HUES64 (cell line): ENCODE measurements around the gene UBE4B.

Experiments used
- H3K27ac ChIP-seq: 2 replicates; pipeline ENCODE4 v1.7.0; 2013; ENCODE audit warnings: low read depth, low read length, inconsistent platforms
- H3K27me3 ChIP-seq: 2 replicates; pipeline ENCODE4 v1.6.1; 2013; ENCODE audit warnings: mild to moderate bottlenecking, low read length; ENCODE audit not compliant: insufficient read depth
- H3K36me3 ChIP-seq: 2 replicates; pipeline ENCODE4 v1.6.1; 2013; ENCODE audit warnings: mild to moderate bottlenecking, low read length; ENCODE audit not compliant: insufficient read depth
- H3K4me1 ChIP-seq: 2 replicates; pipeline ENCODE4 v1.6.1; 2013; ENCODE audit warnings: mild to moderate bottlenecking, low read length, moderate library complexity; ENCODE audit not compliant: insufficient read depth
- H3K4me3 ChIP-seq: 2 replicates; pipeline ENCODE4 v1.5.1; 2013; ENCODE audit warnings: mild to moderate bottlenecking, low read length, moderate library complexity
- H3K9ac ChIP-seq: 2 replicates; pipeline ENCODE4 v1.6.1; 2013; ENCODE audit warnings: mild to moderate bottlenecking, low read depth, low read length
- H3K9me3 ChIP-seq: 2 replicates; pipeline ENCODE4 v1.6.1; 2013; ENCODE audit warnings: low read depth, low read length; ENCODE audit not compliant: insufficient read depth
- WGBS: fragments of 150-250, 120-280 bp; methylation state at CpG from one replicate; pipeline ENCODE4 v1.1.7; 2013; ENCODE audit warnings: missing lambda C conversion rate; 5-methylcytosine and 5-hydroxymethylcytosine counted together

UBE4B gene

GRCh38 chr1:10059342-10059718 is 26.6 kb downstream of the UBE4B start:
- 94% methylated on average over 8 of the region's 8 CpGs for WGBS

GRCh38 chr1:10060311-10061100 is 27.7 kb downstream of the UBE4B start:
- no peaks in the 10 kb centered on the region for H3K27me3 ChIP-seq
- no peak overlapping the region for H3K4me3 ChIP-seq
- no peak overlapping the region for H3K27ac ChIP-seq
- H3K9me3 ChIP-seq: no peaks in the 10 kb centered on the region
- peaks cover 10% of the 10 kb centered on the region for H3K4me1 ChIP-seq
- H3K9ac ChIP-seq: no peak overlapping the region
- 92% methylated on average over 7 of the region's 8 CpGs for WGBS
- peaks cover 3% of the 10 kb centered on the region; the same call in 1 of the 2 replicates for H3K36me3 ChIP-seq

More at GRCh38 chr1:10059342-10059718, 26.6 kb downstream of the UBE4B start:
- Histone ChIP-seq H3K36me3 (peaks cover 3% of the 10 kb centered on the region; the same call in 1 of the 2 replicates), H3K27me3 (no peaks in the 10 kb centered on the region), H3K9ac (no peak overlapping the region), H3K27ac (no peak overlapping the region), H3K4me3 (no peak overlapping the region), H3K4me1 (0 out of 2 replicates have a peak, but pooled peaks cover 4% of the 10 kb centered on the region), H3K9me3 (no peaks in the 10 kb centered on the region)

- Histone ChIP-seq H3K27ac (no peak overlapping the region), H3K9me3 (no peaks in the 10 kb centered on the region), H3K27me3 (no peaks in the 10 kb centered on the region), H3K9ac (no peak overlapping the region), H3K36me3 (peaks cover 3% of the 10 kb centered on the region; the same call in 1 of the 2 replicates), H3K4me3 (no peak overlapping the region), H3K4me1 (peaks cover 12% of the 10 kb centered on the region)
- 98% methylated on average over 5 of the region's 5 CpGs for WGBS
These were observed 28.5 kb downstream of the UBE4B start for GRCh38 chr1:10061276-10061675.

GRCh38 chr1:10063878-10064277 is 31.1 kb downstream of the UBE4B start:
- Histone ChIP-seq H3K27me3 (no peaks in the 10 kb centered on the region), H3K27ac (no peak overlapping the region), H3K36me3 (peaks cover 3% of the 10 kb centered on the region; the same call in 1 of the 2 replicates), H3K9ac (no peak overlapping the region), H3K4me1 (peaks cover 12% of the 10 kb centered on the region), H3K4me3 (no peak overlapping the region), H3K9me3 (no peaks in the 10 kb centered on the region)
- 90% methylated on average over 7 of the region's 7 CpGs for WGBS

GRCh38 chr1:10064416-10065343 is 31.9 kb downstream of the UBE4B start:
- WGBS: 96% methylated on average over 8 of the region's 8 CpGs
- H3K9me3 ChIP-seq: no peaks in the 10 kb centered on the region
- H3K4me1 ChIP-seq: peaks cover 12% of the 10 kb centered on the region
- peaks cover 3% of the 10 kb centered on the region; the same call in 1 of the 2 replicates for H3K36me3 ChIP-seq
- H3K27ac ChIP-seq: no peak overlapping the region
- no peaks in the 10 kb centered on the region for H3K27me3 ChIP-seq
- H3K9ac ChIP-seq: no peak overlapping the region
- H3K4me3 ChIP-seq: no peak overlapping the region

- Histone ChIP-seq H3K27me3 (no peaks in the 10 kb centered on the region), H3K27ac (no peak overlapping the region; the same call in 1 of the 2 replicates), H3K9ac (no peak overlapping the region), H3K36me3 (no peaks in the 10 kb centered on the region), H3K4me1 (peaks cover 12% of the 10 kb centered on the region), H3K9me3 (no peaks in the 10 kb centered on the region), H3K4me3 (no peak overlapping the region)
- WGBS: 72% methylated on average over 6 of the region's 7 CpGs
These were observed 32.6 kb downstream of the UBE4B start for GRCh38 chr1:10065344-10065685.

- Histone ChIP-seq H3K9ac (no peak overlapping the region), H3K36me3 (no peaks in the 10 kb centered on the region), H3K27ac (no peak overlapping the region; the same call in 1 of the 2 replicates), H3K9me3 (no peaks in the 10 kb centered on the region), H3K27me3 (no peaks in the 10 kb centered on the region), H3K4me1 (peaks cover 12% of the 10 kb centered on the region), H3K4me3 (no peak overlapping the region)
- 83% methylated on average over 1 of the region's 3 CpGs for WGBS
These were observed 33.0 kb downstream of the UBE4B start for GRCh38 chr1:10065760-10066159.

- WGBS: 89% methylated on average over 5 of the region's 6 CpGs
- Histone ChIP-seq H3K27me3 (no peaks in the 10 kb centered on the region), H3K27ac (no peak overlapping the region), H3K9ac (no peak overlapping the region), H3K36me3 (no peaks in the 10 kb centered on the region), H3K4me3 (no peak overlapping the region), H3K4me1 (peaks cover 12% of the 10 kb centered on the region), H3K9me3 (no peaks in the 10 kb centered on the region)
These were observed 36.0 kb downstream of the UBE4B start for GRCh38 chr1:10068605-10069294.

- Histone ChIP-seq H3K9me3 (no peaks in the 10 kb centered on the region), H3K27me3 (no peaks in the 10 kb centered on the region), H3K36me3 (0 out of 2 replicates have a peak, but pooled peaks cover 3% of the 10 kb centered on the region), H3K4me3 (no peak overlapping the region), H3K9ac (no peak overlapping the region), H3K27ac (no peak overlapping the region), H3K4me1 (peaks cover 6% of the 10 kb centered on the region)
- 100% methylated on average over 1 of the region's 4 CpGs for WGBS
These were observed 37.4 kb downstream of the UBE4B start for GRCh38 chr1:10070206-10070605.

- H3K27ac ChIP-seq: no peak overlapping the region
- 0 out of 2 replicates have a peak, but pooled peaks cover 5% of the 10 kb centered on the region for H3K36me3 ChIP-seq
- H3K9ac ChIP-seq: no peak overlapping the region
- H3K9me3 ChIP-seq: no peaks in the 10 kb centered on the region
- no peak overlapping the region for H3K4me3 ChIP-seq
- H3K4me1 ChIP-seq: no peaks in the 10 kb centered on the region
- no peaks in the 10 kb centered on the region for H3K27me3 ChIP-seq
- WGBS: 93% methylated on average over 5 of the region's 6 CpGs
These were observed 38.9 kb downstream of the UBE4B start for GRCh38 chr1:10071640-10072039.
